HG03520 (cell line): ENCODE measurements around the gene PGLYRP3.
"Not testable (repeated sequence)": the region's sequence is repeated elsewhere in the genome, so short reads cannot be mapped to it uniquely, and the experiment has no call there.

Source experiments
- ATAC-seq: cut with Tn5 transposase; IDR thresholded peaks from one replicate; pipeline ENCODE4 v1.9.1; 2021; ENCODE audit warnings: mild to moderate bottlenecking, moderate library complexity; ENCODE audit not compliant: unreplicated experiment

Gene PGLYRP3

GRCh38 chr1:153314388-153314787 lies 1.6 kb upstream of the PGLYRP3 start:
- ATAC-seq: not testable (repeated sequence)

GRCh38 chr1:153313288-153313687 lies 536 bp upstream of the PGLYRP3 start:
- no peak for ATAC-seq

GRCh38 chr1:153310526-153310925 lies 2.2 kb downstream of the PGLYRP3 start:
- no peak for ATAC-seq

GRCh38 chr1:153309441-153309840 lies 3.3 kb downstream of the PGLYRP3 start:
- no peak for ATAC-seq

GRCh38 chr1:153308540-153308939 lies 4.2 kb downstream of the PGLYRP3 start:
- no peak for ATAC-seq

GRCh38 chr1:153307221-153307600 lies 5.5 kb downstream of the PGLYRP3 start:
- no peak for ATAC-seq

GRCh38 chr1:153306303-153307220 lies 6.2 kb downstream of the PGLYRP3 start:
- ATAC-seq: no peak

GRCh38 chr1:153305682-153306081 lies 7.1 kb downstream of the PGLYRP3 start:
- ATAC-seq: no peak

GRCh38 chr1:153302308-153302707 lies 10.4 kb downstream of the PGLYRP3 start:
- ATAC-seq: no peak

GRCh38 chr1:153293851-153294250 lies 18.9 kb downstream of the PGLYRP3 start:
- ATAC-seq: no peak

- ATAC-seq: no peak
Observed at GRCh38 chr1:153293480-153293775, 19.3 kb downstream of the PGLYRP3 start.

GRCh38 chr1:153292740-153293479 lies 19.8 kb downstream of the PGLYRP3 start:
- no peak for ATAC-seq

- no peak for ATAC-seq
Observed at GRCh38 chr1:153292185-153292584, 20.6 kb downstream of the PGLYRP3 start.

GRCh38 chr1:153291514-153291913 lies 21.2 kb downstream of the PGLYRP3 start:
- ATAC-seq: no peak

- no peak for ATAC-seq
Observed at GRCh38 chr1:153288634-153289275, 24.0 kb downstream of the PGLYRP3 start.

GRCh38 chr1:153277852-153278251 lies 34.9 kb downstream of the PGLYRP3 start:
- peak; percentile 61 for ATAC-seq

- no peak for ATAC-seq
Observed at GRCh38 chr1:153272186-153272585, 40.6 kb downstream of the PGLYRP3 start.

GRCh38 chr1:153271711-153272110 lies 41.0 kb downstream of the PGLYRP3 start:
- no peak for ATAC-seq

- ATAC-seq: no peak
Observed at GRCh38 chr1:153265457-153265856, 47.3 kb downstream of the PGLYRP3 start.

GRCh38 chr1:153262462-153263157 lies 50.1 kb downstream of the PGLYRP3 start:
- no peak for ATAC-seq

GRCh38 chr1:153262070-153262366 lies 50.7 kb downstream of the PGLYRP3 start:
- ATAC-seq: no peak
